Esophagus squamous epithelium (tissue), 4 donors: ENCODE results near the gene CEP164.

ENCODE experiments used
- POLR2A ChIP-seq, 4 donors: fragments of 450-650 bp; IDR thresholded peaks; one replicate each; pipeline ENCODE4 v1.6.1; 2017; ENCODE audit warnings: antibody characterized with exemption in 4 of 4, mild to moderate bottlenecking in 4 of 4, moderate library complexity in 3 of 4
- TF ChIP-seq, protein P1 (sequence below), 6 experiments: fragments of 450-650 bp in 4 of 6; fragments of 200-600 bp in 2 of 6; sonication (generic) in 2 of 6; IDR thresholded peaks; one replicate each; pipeline ENCODE4 v1.5.1; 2016 to 2019; ENCODE audit warnings: antibody characterized with exemption in 6 of 6, mild to moderate bottlenecking in 4 of 6, moderate library complexity in 4 of 6

DNA sequence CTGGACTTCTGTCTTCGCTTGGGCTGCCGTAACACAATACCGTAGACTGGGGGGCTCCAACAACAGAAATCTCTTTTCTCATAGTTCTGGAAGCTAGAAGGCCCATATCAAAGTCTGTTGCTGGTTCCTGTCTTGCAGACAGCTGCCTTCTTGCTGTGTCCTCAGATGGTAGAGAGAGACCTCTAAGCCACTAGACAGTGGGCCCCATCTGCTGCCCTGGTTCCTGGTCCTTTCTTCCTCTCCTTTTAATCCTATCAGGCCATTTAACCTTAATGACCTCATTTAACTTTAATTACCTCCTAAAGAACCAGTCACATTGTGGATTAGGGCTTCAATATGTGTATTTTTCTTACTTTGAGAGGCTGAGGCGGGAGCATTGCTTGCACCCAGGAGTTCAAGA, 9.4 kb downstream of the CEP164 start:
- no peak for TF ChIP-seq POLR2A (IDR thresholded peaks at IDR 0.05)
- TF ChIP-seq, protein P1, sequence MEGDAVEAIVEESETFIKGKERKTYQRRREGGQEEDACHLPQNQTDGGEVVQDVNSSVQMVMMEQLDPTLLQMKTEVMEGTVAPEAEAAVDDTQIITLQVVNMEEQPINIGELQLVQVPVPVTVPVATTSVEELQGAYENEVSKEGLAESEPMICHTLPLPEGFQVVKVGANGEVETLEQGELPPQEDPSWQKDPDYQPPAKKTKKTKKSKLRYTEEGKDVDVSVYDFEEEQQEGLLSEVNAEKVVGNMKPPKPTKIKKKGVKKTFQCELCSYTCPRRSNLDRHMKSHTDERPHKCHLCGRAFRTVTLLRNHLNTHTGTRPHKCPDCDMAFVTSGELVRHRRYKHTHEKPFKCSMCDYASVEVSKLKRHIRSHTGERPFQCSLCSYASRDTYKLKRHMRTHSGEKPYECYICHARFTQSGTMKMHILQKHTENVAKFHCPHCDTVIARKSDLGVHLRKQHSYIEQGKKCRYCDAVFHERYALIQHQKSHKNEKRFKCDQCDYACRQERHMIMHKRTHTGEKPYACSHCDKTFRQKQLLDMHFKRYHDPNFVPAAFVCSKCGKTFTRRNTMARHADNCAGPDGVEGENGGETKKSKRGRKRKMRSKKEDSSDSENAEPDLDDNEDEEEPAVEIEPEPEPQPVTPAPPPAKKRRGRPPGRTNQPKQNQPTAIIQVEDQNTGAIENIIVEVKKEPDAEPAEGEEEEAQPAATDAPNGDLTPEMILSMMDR (IDR thresholded peaks at IDR 0.05) = no peak
